ENCODE data around the gene COP1. TPM values are rescaled to one million over a fixed set of nuclear protein-coding genes. Genes with fewer than 3 reads are reported as not detected.

COP1 gene
- total RNA-seq, 1 donor from 2014 or later = 76.7 TPM

- H3K27ac ChIP-seq (ENCODE audit: low read depth, low read length) = no peak overlapping the region
- no peaks in the 10 kb centered on the region for H3K9me3 ChIP-seq (ENCODE audit: control insufficient read depth in 3 of 3, low read length in 3 of 3)
- no peaks in the 10 kb centered on the region for H3K4me1 ChIP-seq (ENCODE audit: control insufficient read depth in 3 of 3, insufficient read depth in 3 of 3, low read length in 3 of 3)
- no peak overlapping the region for H3K9ac ChIP-seq (ENCODE audit: low read depth in 1 of 3, low read length in 3 of 3)
- H3K27me3 ChIP-seq (ENCODE audit: control insufficient read depth in 3 of 3, insufficient read depth in 3 of 3, low read length in 3 of 3) = no peaks in the 10 kb centered on the region
- no peak overlapping the region for H3K4me3 ChIP-seq (ENCODE audit: low read length in 3 of 3)
- H3K36me3 ChIP-seq (ENCODE audit: control insufficient read depth in 3 of 3, insufficient read depth in 3 of 3, low read length in 3 of 3) = peaks cover 0 to 11% (median 10%) of the 10 kb centered on the region in 3 donors
Observed at GRCh38 chr1:176177764-176178163, 29.3 kb downstream of the COP1 start.

GRCh38 chr1:176174108-176174507 lies 33.0 kb downstream of the COP1 start:
- Histone ChIP-seq H3K9ac (ENCODE audit: low read depth in 1 of 3, low read length in 3 of 3) (no peak overlapping the region), H3K4me1 (ENCODE audit: control insufficient read depth in 3 of 3, insufficient read depth in 3 of 3, low read length in 3 of 3) (no peaks in the 10 kb centered on the region), H3K36me3 (ENCODE audit: control insufficient read depth in 3 of 3, insufficient read depth in 3 of 3, low read length in 3 of 3) (peaks cover 0 to 10% (median 0%) of the 10 kb centered on the region in 3 donors), H3K27me3 (ENCODE audit: control insufficient read depth in 3 of 3, insufficient read depth in 3 of 3, low read length in 3 of 3) (no peaks in the 10 kb centered on the region), H3K27ac (ENCODE audit: low read depth, low read length) (no peak overlapping the region), H3K4me3 (ENCODE audit: low read length in 3 of 3) (no peak overlapping the region), H3K9me3 (ENCODE audit: control insufficient read depth in 3 of 3, low read length in 3 of 3) (no peaks in the 10 kb centered on the region)

- Histone ChIP-seq H3K4me3 (ENCODE audit: low read length in 3 of 3) (no peak overlapping the region), H3K9ac (ENCODE audit: low read depth in 1 of 3, low read length in 3 of 3) (no peak overlapping the region), H3K9me3 (ENCODE audit: control insufficient read depth in 3 of 3, low read length in 3 of 3) (no peaks in the 10 kb centered on the region), H3K4me1 (ENCODE audit: control insufficient read depth in 3 of 3, insufficient read depth in 3 of 3, low read length in 3 of 3) (no peaks in the 10 kb centered on the region), H3K27ac (ENCODE audit: low read depth, low read length) (no peak overlapping the region), H3K27me3 (ENCODE audit: control insufficient read depth in 3 of 3, insufficient read depth in 3 of 3, low read length in 3 of 3) (no peaks in the 10 kb centered on the region), H3K36me3 (ENCODE audit: control insufficient read depth in 3 of 3, insufficient read depth in 3 of 3, low read length in 3 of 3) (peaks cover 0 to 10% (median 0%) of the 10 kb centered on the region in 3 donors)
Observed at GRCh38 chr1:176172215-176172614, 34.9 kb downstream of the COP1 start.

- Histone ChIP-seq H3K9ac (ENCODE audit: low read depth in 1 of 3, low read length in 3 of 3) (no peak overlapping the region), H3K27ac (ENCODE audit: low read depth, low read length) (no peak overlapping the region), H3K4me3 (ENCODE audit: low read length in 3 of 3) (no peak overlapping the region), H3K27me3 (ENCODE audit: control insufficient read depth in 3 of 3, insufficient read depth in 3 of 3, low read length in 3 of 3) (no peaks in the 10 kb centered on the region), H3K9me3 (ENCODE audit: control insufficient read depth in 3 of 3, low read length in 3 of 3) (no peaks in the 10 kb centered on the region), H3K4me1 (ENCODE audit: control insufficient read depth in 3 of 3, insufficient read depth in 3 of 3, low read length in 3 of 3) (no peaks in the 10 kb centered on the region), H3K36me3 (ENCODE audit: control insufficient read depth in 3 of 3, insufficient read depth in 3 of 3, low read length in 3 of 3) (peaks cover 0 to 3% (median 0%) of the 10 kb centered on the region in 3 donors)
Observed at GRCh38 chr1:176167210-176167609, 39.9 kb downstream of the COP1 start.

GRCh38 chr1:176165573-176165972 lies 41.5 kb downstream of the COP1 start:
- H3K9me3 ChIP-seq (ENCODE audit: control insufficient read depth in 3 of 3, low read length in 3 of 3) = no peaks in the 10 kb centered on the region
- H3K4me1 ChIP-seq (ENCODE audit: control insufficient read depth in 3 of 3, insufficient read depth in 3 of 3, low read length in 3 of 3) = no peaks in the 10 kb centered on the region
- H3K27me3 ChIP-seq (ENCODE audit: control insufficient read depth in 3 of 3, insufficient read depth in 3 of 3, low read length in 3 of 3) = no peaks in the 10 kb centered on the region
- no peak overlapping the region for H3K4me3 ChIP-seq (ENCODE audit: low read length in 3 of 3)
- H3K36me3 ChIP-seq (ENCODE audit: control insufficient read depth in 3 of 3, insufficient read depth in 3 of 3, low read length in 3 of 3) = peaks cover 2 to 8% (median 5%) of the 10 kb centered on the region in 3 donors
- no peak overlapping the region for H3K27ac ChIP-seq (ENCODE audit: low read depth, low read length)
- H3K9ac ChIP-seq (ENCODE audit: low read depth in 1 of 3, low read length in 3 of 3) = no peak overlapping the region

- H3K36me3 ChIP-seq (ENCODE audit: control insufficient read depth in 3 of 3, insufficient read depth in 3 of 3, low read length in 3 of 3) = peaks cover 2 to 8% (median 5%) of the 10 kb centered on the region in 3 donors
- no peak overlapping the region for H3K9ac ChIP-seq (ENCODE audit: low read depth in 1 of 3, low read length in 3 of 3)
- H3K4me1 ChIP-seq (ENCODE audit: control insufficient read depth in 3 of 3, insufficient read depth in 3 of 3, low read length in 3 of 3) = no peaks in the 10 kb centered on the region
- no peaks in the 10 kb centered on the region for H3K27me3 ChIP-seq (ENCODE audit: control insufficient read depth in 3 of 3, insufficient read depth in 3 of 3, low read length in 3 of 3)
- no peak overlapping the region for H3K27ac ChIP-seq (ENCODE audit: low read depth, low read length)
- H3K4me3 ChIP-seq (ENCODE audit: low read length in 3 of 3) = no peak overlapping the region
- H3K9me3 ChIP-seq (ENCODE audit: control insufficient read depth in 3 of 3, low read length in 3 of 3) = no peaks in the 10 kb centered on the region
Observed at GRCh38 chr1:176164014-176164678, 42.9 kb downstream of the COP1 start.

GRCh38 chr1:176159993-176160392 lies 47.1 kb downstream of the COP1 start:
- Histone ChIP-seq H3K9ac (ENCODE audit: low read depth in 1 of 3, low read length in 3 of 3) (no peak overlapping the region), H3K9me3 (ENCODE audit: control insufficient read depth in 3 of 3, low read length in 3 of 3) (peaks cover 0 to 7% (median 0%) of the 10 kb centered on the region in 3 donors), H3K27me3 (ENCODE audit: control insufficient read depth in 3 of 3, insufficient read depth in 3 of 3, low read length in 3 of 3) (no peaks in the 10 kb centered on the region), H3K36me3 (ENCODE audit: control insufficient read depth in 3 of 3, insufficient read depth in 3 of 3, low read length in 3 of 3) (peaks cover 2 to 12% (median 5%) of the 10 kb centered on the region in 3 donors), H3K4me3 (ENCODE audit: low read length in 3 of 3) (no peak overlapping the region), H3K4me1 (ENCODE audit: control insufficient read depth in 3 of 3, insufficient read depth in 3 of 3, low read length in 3 of 3) (no peaks in the 10 kb centered on the region), H3K27ac (ENCODE audit: low read depth, low read length) (no peak overlapping the region)

GRCh38 chr1:176157995-176158394 lies 49.1 kb downstream of the COP1 start:
- H3K9me3 ChIP-seq (ENCODE audit: control insufficient read depth in 3 of 3, low read length in 3 of 3) = peaks cover 0 to 7% (median 0%) of the 10 kb centered on the region in 3 donors
- H3K9ac ChIP-seq (ENCODE audit: low read depth in 1 of 3, low read length in 3 of 3) = no peak overlapping the region
- H3K4me3 ChIP-seq (ENCODE audit: low read length in 3 of 3) = no peak overlapping the region
- H3K27me3 ChIP-seq (ENCODE audit: control insufficient read depth in 3 of 3, insufficient read depth in 3 of 3, low read length in 3 of 3) = no peaks in the 10 kb centered on the region
- no peak overlapping the region for H3K27ac ChIP-seq (ENCODE audit: low read depth, low read length)
- H3K4me1 ChIP-seq (ENCODE audit: control insufficient read depth in 3 of 3, insufficient read depth in 3 of 3, low read length in 3 of 3) = no peaks in the 10 kb centered on the region
- peaks cover 2 to 16% (median 8%) of the 10 kb centered on the region in 3 donors for H3K36me3 ChIP-seq (ENCODE audit: control insufficient read depth in 3 of 3, insufficient read depth in 3 of 3, low read length in 3 of 3)

- Histone ChIP-seq H3K4me3 (ENCODE audit: low read length in 3 of 3) (no peak overlapping the region), H3K9me3 (ENCODE audit: control insufficient read depth in 3 of 3, low read length in 3 of 3) (no peaks in the 10 kb centered on the region), H3K36me3 (ENCODE audit: control insufficient read depth in 3 of 3, insufficient read depth in 3 of 3, low read length in 3 of 3) (peaks cover 0 to 5% (median 4%) of the 10 kb centered on the region in 3 donors), H3K27me3 (ENCODE audit: control insufficient read depth in 3 of 3, insufficient read depth in 3 of 3, low read length in 3 of 3) (no peaks in the 10 kb centered on the region), H3K4me1 (ENCODE audit: control insufficient read depth in 3 of 3, insufficient read depth in 3 of 3, low read length in 3 of 3) (no peaks in the 10 kb centered on the region), H3K9ac (ENCODE audit: low read depth in 1 of 3, low read length in 3 of 3) (no peak overlapping the region), H3K27ac (ENCODE audit: low read depth, low read length) (no peak overlapping the region)
Observed at GRCh38 chr1:176149939-176150807, 56.9 kb downstream of the COP1 start.

- Histone ChIP-seq H3K9me3 (ENCODE audit: control insufficient read depth in 3 of 3, low read length in 3 of 3) (no peaks in the 10 kb centered on the region), H3K27ac (ENCODE audit: low read depth, low read length) (no peak overlapping the region), H3K4me3 (ENCODE audit: low read length in 3 of 3) (no peak overlapping the region), H3K36me3 (ENCODE audit: control insufficient read depth in 3 of 3, insufficient read depth in 3 of 3, low read length in 3 of 3) (peaks cover 0 to 6% (median 0%) of the 10 kb centered on the region in 3 donors), H3K27me3 (ENCODE audit: control insufficient read depth in 3 of 3, insufficient read depth in 3 of 3, low read length in 3 of 3) (no peaks in the 10 kb centered on the region), H3K4me1 (ENCODE audit: control insufficient read depth in 3 of 3, insufficient read depth in 3 of 3, low read length in 3 of 3) (no peaks in the 10 kb centered on the region), H3K9ac (ENCODE audit: low read depth in 1 of 3, low read length in 3 of 3) (no peak overlapping the region)
Observed at GRCh38 chr1:176144526-176144925, 62.6 kb downstream of the COP1 start.
